Subcutaneous adipose tissue (tissue), 4 donors: Measurements from ENCODE around the gene CAMKMT. TPM values are rescaled to one million over a fixed set of nuclear protein-coding genes. Genes with fewer than 3 reads are reported as not detected.

Experiments used
- total RNA-seq, 4 donors: library from RNA; depleted of rRNA; stranded (reverse); fragments of >200 nt; gene quantifications; one replicate each; pipeline ENCODE4 v1.1.0, GENCODE V29; 2016
- TF ChIP-seq, protein P1 (sequence below): fragments of 450-650 bp; IDR thresholded peaks from one replicate; pipeline ENCODE4 v1.5.1; 2016; ENCODE audit warnings: low read depth, mild to moderate bottlenecking, control low read depth, antibody characterized with exemption, moderate library complexity

CAMKMT gene
- total RNA-seq, 4 donors from 2014 or later: 7.7 to 14.0 (median 10.3) TPM

DNA sequence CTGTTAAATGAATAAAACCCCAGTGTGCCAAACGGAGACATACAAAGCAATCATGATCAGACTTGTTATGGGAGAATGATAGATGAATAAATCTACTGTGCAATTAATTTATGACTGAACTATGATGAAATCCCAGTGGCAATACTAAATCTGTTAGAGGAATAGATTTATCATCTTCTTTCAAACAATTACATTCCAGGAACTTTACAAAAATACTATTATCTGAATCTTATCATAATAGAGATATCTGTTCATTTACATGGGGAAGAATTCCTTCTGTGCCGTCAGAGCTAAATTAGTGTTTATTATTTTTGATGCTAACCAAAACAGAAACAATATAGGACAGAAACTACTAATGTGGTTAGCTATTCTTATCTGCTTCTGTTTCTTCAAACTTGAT lies 208.5 kb downstream of the CAMKMT start:
- TF ChIP-seq, protein P1, sequence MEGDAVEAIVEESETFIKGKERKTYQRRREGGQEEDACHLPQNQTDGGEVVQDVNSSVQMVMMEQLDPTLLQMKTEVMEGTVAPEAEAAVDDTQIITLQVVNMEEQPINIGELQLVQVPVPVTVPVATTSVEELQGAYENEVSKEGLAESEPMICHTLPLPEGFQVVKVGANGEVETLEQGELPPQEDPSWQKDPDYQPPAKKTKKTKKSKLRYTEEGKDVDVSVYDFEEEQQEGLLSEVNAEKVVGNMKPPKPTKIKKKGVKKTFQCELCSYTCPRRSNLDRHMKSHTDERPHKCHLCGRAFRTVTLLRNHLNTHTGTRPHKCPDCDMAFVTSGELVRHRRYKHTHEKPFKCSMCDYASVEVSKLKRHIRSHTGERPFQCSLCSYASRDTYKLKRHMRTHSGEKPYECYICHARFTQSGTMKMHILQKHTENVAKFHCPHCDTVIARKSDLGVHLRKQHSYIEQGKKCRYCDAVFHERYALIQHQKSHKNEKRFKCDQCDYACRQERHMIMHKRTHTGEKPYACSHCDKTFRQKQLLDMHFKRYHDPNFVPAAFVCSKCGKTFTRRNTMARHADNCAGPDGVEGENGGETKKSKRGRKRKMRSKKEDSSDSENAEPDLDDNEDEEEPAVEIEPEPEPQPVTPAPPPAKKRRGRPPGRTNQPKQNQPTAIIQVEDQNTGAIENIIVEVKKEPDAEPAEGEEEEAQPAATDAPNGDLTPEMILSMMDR: no peak

DNA sequence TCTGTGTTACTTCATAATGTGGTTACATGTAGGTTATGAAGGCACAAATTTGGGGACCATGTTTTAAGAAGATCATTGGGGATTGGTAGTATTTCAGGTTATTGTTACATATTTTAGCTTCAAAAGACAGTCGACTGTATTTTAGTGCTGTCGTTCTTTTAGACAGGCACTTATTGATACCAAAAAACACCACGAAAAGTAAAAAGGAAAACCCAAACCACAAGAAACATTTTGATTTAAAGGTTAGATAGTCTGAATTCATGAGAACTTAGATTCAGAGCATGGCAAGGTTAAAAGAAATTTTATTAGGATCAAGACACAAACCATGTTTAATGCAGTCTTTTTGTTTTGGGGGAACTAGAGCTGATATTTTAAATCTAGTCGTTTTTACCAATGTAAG lies 209.0 kb downstream of the CAMKMT start:
- TF ChIP-seq, protein P1: no peak

DNA sequence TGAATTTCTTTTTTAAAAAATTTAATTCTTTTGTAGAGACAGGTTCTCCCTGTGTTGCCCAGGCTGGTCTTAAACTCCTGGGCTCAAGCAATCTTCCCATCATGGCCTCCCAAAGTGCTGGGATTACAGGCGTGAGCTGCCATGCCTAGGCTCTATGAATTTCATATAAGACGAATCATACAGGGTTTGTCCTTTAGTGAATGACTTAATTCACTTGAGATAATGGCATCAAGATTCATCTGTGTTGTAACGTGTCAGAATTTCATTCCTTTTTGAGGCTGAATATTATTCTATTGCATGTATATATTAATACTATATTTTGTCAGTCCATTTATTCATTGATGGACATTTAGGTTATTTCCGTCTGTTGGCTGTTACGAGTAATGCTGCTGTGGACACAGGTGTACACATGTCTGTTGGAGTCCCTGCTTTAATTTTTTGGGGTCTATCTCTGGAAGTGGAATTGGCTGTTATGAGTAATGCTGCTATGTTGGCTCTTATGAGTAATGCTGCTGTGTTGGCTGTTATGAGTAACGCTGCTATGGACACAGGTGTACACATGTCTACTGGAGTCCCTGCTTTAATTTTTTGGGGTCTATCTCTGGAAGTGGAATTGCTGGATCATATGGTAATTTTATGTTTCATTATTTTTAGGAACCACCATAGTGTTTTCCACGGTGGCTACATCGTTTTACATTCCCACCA lies 210.6 kb downstream of the CAMKMT start:
- TF ChIP-seq, protein P1: no peak

DNA sequence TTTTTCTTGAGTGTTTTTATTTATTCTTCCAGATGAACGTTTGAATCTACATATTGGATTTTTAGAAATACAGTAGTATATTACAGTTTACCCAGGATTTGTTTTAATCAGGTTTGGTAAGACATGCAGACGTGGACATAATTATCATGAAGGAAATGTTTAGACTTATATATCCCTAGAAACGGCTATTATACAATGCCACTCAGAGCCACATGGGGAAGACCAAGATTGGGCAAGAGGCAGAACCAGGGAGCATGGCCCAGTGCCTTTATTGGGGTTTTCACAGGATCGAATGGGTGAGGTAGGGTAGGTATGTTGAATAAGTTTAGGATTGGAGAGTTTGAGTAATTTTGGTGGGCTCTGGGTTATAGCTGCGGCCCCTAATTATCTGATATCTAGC lies 212.2 kb downstream of the CAMKMT start:
- TF ChIP-seq, protein P1: no peak

DNA sequence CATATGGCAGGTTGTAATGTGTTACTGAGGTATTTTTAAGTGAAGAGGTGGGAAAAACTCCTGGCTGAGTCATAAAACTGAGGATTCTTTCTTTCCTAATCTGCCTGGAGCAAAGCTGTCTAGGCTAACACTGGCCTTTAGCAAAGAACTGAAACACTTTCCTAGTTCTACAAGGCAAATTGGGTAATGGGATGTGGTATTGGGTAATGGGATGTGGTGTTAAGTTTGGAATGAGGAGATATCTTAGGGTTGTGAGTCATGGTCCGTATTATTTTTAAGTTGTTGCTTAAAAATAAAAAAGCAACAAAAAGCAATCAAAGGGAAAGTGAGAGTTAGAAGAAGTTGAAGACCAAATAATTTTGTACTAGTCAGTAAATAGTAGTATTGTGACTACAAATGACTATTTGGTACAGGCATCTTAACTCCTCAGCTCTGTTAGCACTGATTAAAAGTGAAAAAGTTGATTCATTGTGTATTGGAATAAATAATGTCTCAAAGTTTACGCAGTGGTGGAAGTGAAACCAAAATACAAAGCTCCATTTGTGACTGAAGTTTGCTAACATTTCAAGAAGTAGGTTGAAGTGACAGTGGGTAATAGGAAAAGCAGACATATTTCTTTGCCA lies 216.8 kb downstream of the CAMKMT start:
- TF ChIP-seq, protein P1: no peak

DNA sequence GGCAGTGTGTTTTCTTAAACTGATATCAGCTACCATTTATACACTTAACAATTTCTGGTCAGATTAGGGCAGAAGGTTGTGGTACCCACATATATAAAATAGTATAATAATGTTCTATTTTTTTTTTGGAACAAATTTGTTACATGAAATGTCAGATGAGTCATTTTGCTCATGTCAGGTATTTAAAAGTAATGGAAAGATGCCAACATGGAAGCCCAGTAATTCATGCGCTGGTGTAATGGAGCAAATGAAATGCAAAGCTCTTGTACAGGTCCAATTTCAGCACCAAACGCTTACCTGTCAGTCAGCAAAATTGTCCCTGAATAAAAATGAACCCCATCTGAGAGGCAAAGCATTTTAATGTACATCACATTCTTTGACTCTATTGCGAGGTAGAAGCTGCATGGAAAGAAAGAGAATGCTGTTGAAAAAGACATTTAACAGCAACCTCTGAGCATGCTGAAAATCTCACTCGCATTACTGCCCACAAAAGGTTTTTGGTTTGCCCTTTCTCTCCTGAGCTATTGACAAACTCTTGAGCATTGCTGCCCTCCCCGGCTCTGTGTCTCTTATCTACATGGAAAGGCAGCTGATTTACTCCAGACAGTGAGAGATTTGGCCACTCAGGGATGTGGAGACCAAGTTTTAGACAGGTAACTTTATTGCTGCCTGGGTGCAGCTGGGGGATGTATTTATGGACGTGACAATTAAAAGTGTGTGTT lies 217.5 kb downstream of the CAMKMT start:
- TF ChIP-seq, protein P1: no peak

DNA sequence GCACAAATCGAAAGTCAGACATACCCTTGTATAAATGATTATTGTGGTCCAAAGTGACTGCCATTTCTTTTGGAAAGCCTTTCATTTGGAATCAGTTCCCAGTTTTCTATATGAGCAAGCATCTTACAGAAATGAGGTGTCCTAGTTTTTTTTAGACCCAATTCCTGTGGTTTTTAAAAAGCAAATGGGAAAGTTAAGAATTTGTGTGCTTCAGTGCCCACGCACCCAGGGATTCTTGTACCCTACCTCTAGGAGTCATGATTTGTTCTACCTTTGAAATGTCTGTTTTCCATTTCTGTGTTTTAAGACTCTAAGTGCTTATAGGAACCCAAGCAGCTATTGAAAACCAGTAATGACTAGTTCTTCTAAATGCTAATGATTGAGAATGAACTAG lies 218.1 kb downstream of the CAMKMT start:
- TF ChIP-seq, protein P1: no peak
